CD8-positive, alpha-beta memory T cell (primary cell): ENCODE data around the gene OASL. TPM values are rescaled to one million over a fixed set of nuclear protein-coding genes. Genes with fewer than 3 reads are reported as not detected.
"Not testable (repeated sequence)": the region's sequence is repeated elsewhere in the genome, so short reads cannot be mapped to it uniquely, and the experiment has no call there.

Source experiments
- CTCF ChIA-PET: fragments of 350-600 bp; sonication (Branson Sonifier 250); formaldehyde crosslinking; loops from one replicate; lab custom pipeline; 2021; ENCODE audit warnings: antibody characterized with exemption; lab: Charles Lee
- POLR2A ChIA-PET: fragments of 350-600 bp; sonication (Branson Sonifier 250); formaldehyde crosslinking; loops from one replicate; lab custom pipeline; 2021; ENCODE audit warnings: antibody characterized with exemption; lab: Charles Lee
- DNase-seq, 5 donors: peaks; one replicate each; pipeline versions ENCODE4 v3.0.0 to v3.0.0-alpha.2; 2020 to 2022; ENCODE audit warnings: mixed read lengths in 1 of 5
- H3K27ac ChIP-seq: one replicate; pipeline ENCODE4 v1.7.0; 2013; ENCODE audit warnings: low read depth, mild to moderate bottlenecking, low read length, moderate library complexity
- H3K27me3 ChIP-seq: 2 replicates; pipeline ENCODE4 v1.7.0; 2013; ENCODE audit warnings: low read length, mild to moderate bottlenecking; ENCODE audit not compliant: insufficient read depth, poor library complexity, severe bottlenecking
- H3K36me3 ChIP-seq: 2 replicates; pipeline ENCODE4 v1.7.0; 2013; ENCODE audit warnings: mild to moderate bottlenecking, low read length, moderate library complexity; ENCODE audit not compliant: insufficient read depth
- H3K4me1 ChIP-seq: 2 replicates; pipeline ENCODE4 v1.7.0; 2013; ENCODE audit warnings: mild to moderate bottlenecking, low read length, moderate library complexity; ENCODE audit not compliant: insufficient read depth
- H3K4me3 ChIP-seq: 2 replicates; pipeline ENCODE4 v1.7.0; 2013; ENCODE audit warnings: mild to moderate bottlenecking, low read length
- H3K9me3 ChIP-seq: 2 replicates; pipeline ENCODE4 v1.7.0; 2013; ENCODE audit warnings: mild to moderate bottlenecking, low read length
- H3K27ac Mint-ChIP-seq, 8 donors: one replicate each; pipeline ENCODE4 v1.8.0; 2020 to 2021; ENCODE audit warnings: mixed read lengths in 8 of 8, mild to moderate bottlenecking in 6 of 8, inconsistent platforms in 3 of 8, moderate library complexity in 3 of 8
- H3K27me3 Mint-ChIP-seq, 2 donors: one replicate each; pipeline ENCODE4 v1.8.0; 2020 to 2021; ENCODE audit warnings: mixed read lengths in 2 of 2, mild to moderate bottlenecking in 1 of 2, moderate library complexity in 1 of 2
- H3K36me3 Mint-ChIP-seq, 3 donors: one replicate each; pipeline ENCODE4 v1.8.0; 2020 to 2021; ENCODE audit warnings: mixed read lengths in 3 of 3, inconsistent platforms in 1 of 3, mild to moderate bottlenecking in 1 of 3
- H3K4me1 Mint-ChIP-seq, 3 donors: one replicate each; pipeline ENCODE4 v1.8.0; 2020 to 2021; ENCODE audit warnings: mixed read lengths in 3 of 3, inconsistent platforms in 1 of 3, mild to moderate bottlenecking in 1 of 3
- H3K4me3 Mint-ChIP-seq, 7 donors: one replicate each; pipeline ENCODE4 v1.8.0; 2020 to 2021; ENCODE audit warnings: mixed read lengths in 7 of 7, mild to moderate bottlenecking in 6 of 7, moderate library complexity in 4 of 7, inconsistent platforms in 2 of 7
- H3K9me3 Mint-ChIP-seq, 5 donors: one replicate each; pipeline ENCODE4 v1.8.0; 2020 to 2022; ENCODE audit warnings: mixed read lengths in 5 of 5, mild to moderate bottlenecking in 3 of 5, moderate library complexity in 2 of 5, inconsistent platforms in 1 of 5
- polyA plus RNA-seq: library from polyadenylated mRNA; unstranded; fragments of 300-500 nt; fragmentation: Illumina TruSeq; gene quantifications from one replicate; pipeline ENCODE4 v1.2.3, GENCODE V29; 2021
- total RNA-seq, 2 experiments: library from RNA; stranded (reverse); gene quantifications; one replicate each; pipeline ENCODE4 v1.2.3, GENCODE V29; 2021

The OASL gene
- total and polyA plus RNA-seq, 3 experiments from 2014 or later = 4.0 to 21.2 (median 4.3) TPM

DNA sequence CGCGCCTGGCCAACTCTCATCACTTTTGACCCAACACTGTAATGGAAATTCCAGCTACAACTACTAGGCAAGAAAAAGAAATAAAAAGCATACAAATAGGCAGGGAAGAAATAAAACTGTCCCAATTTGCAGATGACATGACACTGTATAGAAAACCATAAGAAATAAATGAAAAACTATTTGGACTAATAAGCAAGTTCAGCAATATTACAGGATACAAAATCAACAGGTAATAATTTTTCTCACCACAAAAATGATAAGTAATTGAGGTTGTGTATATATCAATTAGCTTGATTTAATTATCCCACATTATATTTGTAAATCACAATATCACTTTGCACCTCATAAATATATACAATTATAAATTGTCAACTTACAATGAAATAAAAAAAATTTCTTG is 41.9 kb upstream of the OASL start:
- Mint-ChIP-seq H3K4me1 (no peaks in the 10 kb centered on the region), H3K27ac (no peak overlapping the region), H3K9me3 (no peaks in the 10 kb centered on the region), H3K27me3 (no peaks in the 10 kb centered on the region), H3K36me3 (no peaks in the 10 kb centered on the region), H3K4me3 (no peak overlapping the region)
- Histone ChIP-seq H3K9me3 (no peaks in the 10 kb centered on the region), H3K4me3 (no peak overlapping the region), H3K36me3 (no peaks in the 10 kb centered on the region), H3K4me1 (no peaks in the 10 kb centered on the region), H3K27ac (no peak overlapping the region), H3K27me3 (no peaks in the 10 kb centered on the region)
- ChIA-PET CTCF (interaction anchor here (1.4 kb wide), 1 partner anchor 12 kb away, joined by 3 read pairs; no protein-coding TSS in a partner anchor), POLR2A (no interaction called here)
- no peak for DNase-seq

DNA sequence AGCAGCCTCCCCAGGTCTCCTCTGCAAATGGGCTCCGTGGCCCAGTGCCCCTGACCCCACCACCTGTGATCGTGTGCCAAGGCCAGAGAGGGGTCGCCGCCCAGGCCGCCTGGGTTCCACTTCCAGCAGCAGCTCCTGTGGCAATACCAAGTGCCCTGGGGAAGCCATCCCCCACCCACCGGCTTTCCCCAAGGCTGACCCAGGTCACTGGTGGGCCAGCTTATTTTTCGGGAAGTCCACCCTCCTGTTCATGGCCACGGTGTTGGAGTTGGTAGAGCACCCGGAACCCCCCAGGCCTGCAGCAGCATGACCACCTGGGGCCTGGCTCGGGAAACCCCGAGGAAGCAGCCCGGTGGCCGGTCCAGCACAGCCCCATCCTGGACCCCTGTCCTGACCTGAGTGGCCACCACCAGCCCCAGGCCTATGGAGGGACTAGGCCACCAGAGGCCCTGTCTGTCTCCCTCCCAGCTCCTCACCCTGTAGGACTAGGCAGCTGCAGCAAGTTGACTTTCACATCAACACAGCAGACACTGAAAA is 40.8 kb upstream of the OASL start:
- ChIA-PET POLR2A (no interaction called here), CTCF (interaction anchor here (1.4 kb wide), 1 partner anchor 13 kb away, joined by 3 read pairs; no protein-coding TSS in a partner anchor)
- no peaks in the 10 kb centered on the region for H3K9me3 ChIP-seq
- H3K4me3 Mint-ChIP-seq = no peak overlapping the region
- H3K4me3 ChIP-seq = no peak overlapping the region
- no peak overlapping the region for H3K27ac Mint-ChIP-seq
- no peaks in the 10 kb centered on the region for H3K27me3 Mint-ChIP-seq
- no peaks in the 10 kb centered on the region for H3K4me1 ChIP-seq
- no peaks in the 10 kb centered on the region for H3K27me3 ChIP-seq
- DNase-seq = no peak
- H3K36me3 Mint-ChIP-seq = no peaks in the 10 kb centered on the region
- H3K4me1 Mint-ChIP-seq = peaks cover 0 to under 1% (median 0%) of the 10 kb centered on the region in 3 donors
- H3K27ac ChIP-seq = no peak overlapping the region
- H3K36me3 ChIP-seq = no peaks in the 10 kb centered on the region
- no peaks in the 10 kb centered on the region for H3K9me3 Mint-ChIP-seq

DNA sequence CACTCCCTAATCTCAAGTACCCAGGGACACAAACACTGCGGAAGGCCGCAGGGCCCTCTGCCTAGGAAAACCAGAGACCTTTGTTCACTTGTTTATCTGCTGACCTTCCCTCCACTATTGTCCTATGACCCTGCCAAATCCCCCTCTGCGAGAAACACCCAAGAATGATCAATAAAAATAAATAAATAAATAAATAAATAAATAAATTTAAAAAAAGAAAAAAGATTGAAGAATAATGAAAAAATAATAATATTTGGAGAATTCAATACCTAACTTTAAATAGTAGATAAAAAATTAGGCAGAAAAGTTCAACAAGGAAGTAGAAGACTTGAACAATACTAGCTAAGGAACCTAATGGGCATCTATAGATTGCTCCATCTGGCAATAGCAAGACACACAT is 38.4 kb upstream of the OASL start:
- H3K36me3 ChIP-seq, H3K4me3 Mint-ChIP-seq, DNase-seq, H3K9me3 ChIP-seq, H3K27ac Mint-ChIP-seq, H3K27me3 Mint-ChIP-seq, H3K4me3 ChIP-seq, H3K27ac ChIP-seq, H3K4me1 ChIP-seq, H3K36me3 Mint-ChIP-seq, POLR2A ChIA-PET, H3K9me3 Mint-ChIP-seq, H3K4me1 Mint-ChIP-seq, H3K27me3 ChIP-seq: not testable (repeated sequence)
- CTCF ChIA-PET = interaction anchor here (1.6 kb wide), 1 partner anchor 16 kb away, joined by 9 read pairs; no protein-coding TSS in a partner anchor

DNA sequence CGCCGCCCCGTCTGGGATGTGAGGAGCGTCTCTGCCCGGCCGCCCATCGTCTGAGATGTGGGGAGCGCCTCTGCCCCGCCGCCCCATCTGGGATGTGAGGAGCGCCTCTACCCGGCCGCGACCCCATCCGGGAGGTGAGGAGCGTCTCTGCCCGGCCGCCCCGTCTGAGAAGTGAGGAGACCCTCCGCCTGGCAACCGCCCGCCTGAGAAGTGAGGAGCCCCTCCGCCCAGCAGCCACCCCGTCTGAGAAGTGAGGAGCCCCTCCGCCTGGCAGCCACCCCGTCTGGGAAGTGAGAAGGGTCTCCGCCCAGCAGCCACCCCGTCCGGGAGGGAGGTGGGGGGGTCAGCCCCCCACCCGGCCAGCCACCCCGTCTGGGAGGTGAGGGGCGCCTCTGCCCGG is 36.9 kb upstream of the OASL start:
- H3K4me3 ChIP-seq, H3K27ac Mint-ChIP-seq, CTCF ChIA-PET, H3K27me3 ChIP-seq, H3K36me3 ChIP-seq, H3K4me1 ChIP-seq, H3K4me1 Mint-ChIP-seq, H3K27me3 Mint-ChIP-seq, H3K36me3 Mint-ChIP-seq, H3K27ac ChIP-seq, H3K4me3 Mint-ChIP-seq, POLR2A ChIA-PET, DNase-seq, H3K9me3 ChIP-seq: not testable (repeated sequence)
- peaks cover 5 to 16% (median 12%) of the 10 kb centered on the region in 5 donors for H3K9me3 Mint-ChIP-seq

GRCh38 chr12:121072147-121072546 is 33.1 kb upstream of the OASL start:
- H3K36me3 Mint-ChIP-seq = peaks cover 0 to 8% (median 0%) of the 10 kb centered on the region in 3 donors
- H3K27me3 Mint-ChIP-seq = peaks cover 0 to 1% of the 10 kb centered on the region in 2 donors
- H3K9me3 Mint-ChIP-seq = peaks cover 5 to 16% (median 12%) of the 10 kb centered on the region in 5 donors
- DNase-seq = no peak
- CTCF ChIA-PET = no interaction called here
- H3K27ac Mint-ChIP-seq = no peak overlapping the region
- Histone ChIP-seq H3K27ac (no peak overlapping the region), H3K9me3 (no peaks in the 10 kb centered on the region), H3K27me3 (no peaks in the 10 kb centered on the region), H3K4me3 (no peak overlapping the region), H3K4me1 (no peaks in the 10 kb centered on the region), H3K36me3 (no peaks in the 10 kb centered on the region)
- H3K4me1 Mint-ChIP-seq = peaks cover 0 to 2% (median 0%) of the 10 kb centered on the region in 3 donors
- POLR2A ChIA-PET = no interaction called here
- H3K4me3 Mint-ChIP-seq = no peak overlapping the region

GRCh38 chr12:121069206-121069605 is 30.2 kb upstream of the OASL start:
- Histone ChIP-seq H3K4me1 (no peaks in the 10 kb centered on the region), H3K9me3 (no peaks in the 10 kb centered on the region), H3K36me3 (no peaks in the 10 kb centered on the region), H3K27me3 (no peaks in the 10 kb centered on the region), H3K4me3 (no peak overlapping the region), H3K27ac (no peak overlapping the region)
- Mint-ChIP-seq H3K36me3 (peaks cover 0 to 8% (median 0%) of the 10 kb centered on the region in 3 donors), H3K27ac (no peak overlapping the region), H3K4me3 (no peak overlapping the region), H3K4me1 (peaks cover 0 to 5% (median 1%) of the 10 kb centered on the region in 3 donors), H3K27me3 (peaks cover 0 to 1% of the 10 kb centered on the region in 2 donors), H3K9me3 (peaks cover 5 to 16% (median 10%) of the 10 kb centered on the region in 5 donors)
- ChIA-PET POLR2A (no interaction called here), CTCF (no interaction called here)
- DNase-seq = no peak

- Histone ChIP-seq H3K27ac (no peak overlapping the region), H3K4me3 (no peak overlapping the region), H3K27me3 (no peaks in the 10 kb centered on the region), H3K4me1 (peaks cover 5% of the 10 kb centered on the region), H3K9me3 (no peaks in the 10 kb centered on the region), H3K36me3 (no peaks in the 10 kb centered on the region)
- Mint-ChIP-seq H3K4me1 (peaks cover 4 to 9% (median 5%) of the 10 kb centered on the region in 3 donors), H3K4me3 (no peak overlapping the region), H3K27ac (peak overlapping the region in 1 of 8 donors; percentile 13), H3K36me3 (no peaks in the 10 kb centered on the region), H3K27me3 (no peaks in the 10 kb centered on the region), H3K9me3 (no peaks in the 10 kb centered on the region)
- CTCF ChIA-PET = interaction anchor here (0.9 to 1.2 kb wide), 3 partner anchors 26 to 93 kb away, joined by 3 read pairs; no protein-coding TSS in a partner anchor
- no peak for DNase-seq
- POLR2A ChIA-PET = interaction anchor here (0.5 to 0.6 kb wide), 2 partner anchors 13 to 34 kb away, joined by 3 read pairs; no protein-coding TSS in a partner anchor
These were observed 26.3 kb upstream of the OASL start for GRCh38 chr12:121065345-121065744.

GRCh38 chr12:121064586-121064985 is 25.5 kb upstream of the OASL start:
- H3K27me3 Mint-ChIP-seq, H3K27ac ChIP-seq, DNase-seq, H3K27ac Mint-ChIP-seq, H3K27me3 ChIP-seq, H3K36me3 Mint-ChIP-seq, H3K9me3 ChIP-seq, H3K4me3 Mint-ChIP-seq, H3K9me3 Mint-ChIP-seq, H3K4me3 ChIP-seq, H3K36me3 ChIP-seq, H3K4me1 ChIP-seq: not testable (repeated sequence)
- ChIA-PET POLR2A (interaction anchor here (0.6 kb wide), 1 partner anchor 34 kb away, joined by 3 read pairs; no protein-coding TSS in a partner anchor), CTCF (interaction anchor here (0.7 to 1.1 kb wide), 4 partner anchors 27 to 45 kb away, joined by 3 to 4 read pairs (median 3); no protein-coding TSS in a partner anchor)
- H3K4me1 Mint-ChIP-seq = peaks cover 9 to 16% (median 10%) of the 10 kb centered on the region in 3 donors
